Activated T-cell treated with anti-CD3 and anti-CD28 coated beads, Interleukin-2, amount 50 U/mL, for 1 hour (primary cell): ENCODE measurements around the gene VEGFB.
A peak's percentile ranks its signal among the peaks of the same experiment; 100 is the strongest.

Source experiments
- DNase-seq: peaks from one replicate; pipeline ENCODE4 v3.0.0-alpha.2; 2020

The VEGFB gene

GRCh38 chr11:64247729-64248531 is 13.5 kb downstream of the VEGFB start:
- no peak for DNase-seq

GRCh38 chr11:64248578-64248977 is 14.2 kb downstream of the VEGFB start:
- no peak for DNase-seq

GRCh38 chr11:64249038-64249437 is 14.7 kb downstream of the VEGFB start:
- DNase-seq = no peak

- no peak for DNase-seq
These were observed 15.4 kb downstream of the VEGFB start for GRCh38 chr11:64249563-64250414.

- no peak for DNase-seq
These were observed 16.1 kb downstream of the VEGFB start for GRCh38 chr11:64250415-64251015.

GRCh38 chr11:64251016-64251752 is 16.8 kb downstream of the VEGFB start, which contains the start of gene PLCB3:
TSS of gene PLCB3 (plus strand) at chr11:64251530. CDS start at chr11:64251650, 120 bp downstream.
- peak; percentile 86 for DNase-seq

GRCh38 chr11:64251753-64252002 is 17.3 kb downstream of the VEGFB start:
- no peak for DNase-seq

GRCh38 chr11:64252003-64252872 is 17.9 kb downstream of the VEGFB start:
- DNase-seq = peak; percentile 43

GRCh38 chr11:64253043-64253442 is 18.7 kb downstream of the VEGFB start:
- DNase-seq = no peak

- no peak for DNase-seq
These were observed 19.1 kb downstream of the VEGFB start for GRCh38 chr11:64253481-64253880.

GRCh38 chr11:64254326-64254725 is 19.9 kb downstream of the VEGFB start:
- no peak for DNase-seq

GRCh38 chr11:64255135-64256128 is 21.0 kb downstream of the VEGFB start:
- DNase-seq = no peak

- DNase-seq = no peak
These were observed 21.9 kb downstream of the VEGFB start for GRCh38 chr11:64256300-64256699.

GRCh38 chr11:64258356-64258755 is 24.0 kb downstream of the VEGFB start:
- no peak for DNase-seq

GRCh38 chr11:64258946-64259532 is 24.7 kb downstream of the VEGFB start:
- no peak for DNase-seq

GRCh38 chr11:64259533-64260067 is 25.2 kb downstream of the VEGFB start:
- DNase-seq = no peak

- DNase-seq = no peak
These were observed 25.8 kb downstream of the VEGFB start for GRCh38 chr11:64260147-64260708.

- no peak for DNase-seq
These were observed 27.2 kb downstream of the VEGFB start for GRCh38 chr11:64261556-64262080.

- no peak for DNase-seq
These were observed 28.1 kb downstream of the VEGFB start for GRCh38 chr11:64262271-64263002.
